Measurements from ENCODE around the gene PRSS48. TPM values are rescaled to one million over a fixed set of nuclear protein-coding genes. Genes with fewer than 3 reads are reported as not detected.

Gene PRSS48
- total and polyA plus RNA-seq, 11 donors, result not detected

GRCh38 chr4:151325949-151326246 is 48.9 kb downstream of the PRSS48 start:
- intact Hi-C loops (cut with DNase I), result loop anchor here in 4 of 10 donors (5.0 to 10.0 kb wide), 5 partner anchors 36 to 211 kb away; partner anchors contain the start of gene PRSS48 (in 2 of the 4)
- Histone ChIP-seq H3K9me3 (no peaks in the 10 kb centered on the region), H3K4me3 (peak overlapping the region; percentile 68 to 93 (median 75)), H3K27me3 (peaks cover 0 to 18% (median 0%) of the 10 kb centered on the region in 9 donors), H3K4me1 (peaks cover 0 to 35% (median 20%) of the 10 kb centered on the region in 12 donors), H3K27ac (peak overlapping the region; percentile 85 to 96 (median 94)), H3K36me3 (no peaks in the 10 kb centered on the region)
- no peak for ATAC-seq
- WGBS, 4 donors, result 51 to 68% (median 65%) methylated on average over 6 of the region's 6 CpGs
- DNase-seq, result no peak
- TF ChIP-seq CTCF (IDR thresholded peaks at IDR 0.05) (no peak), POLR2A (IDR thresholded peaks at IDR 0.05) (no peak)

- Histone ChIP-seq H3K36me3 (no peaks in the 10 kb centered on the region), H3K27ac (no peak overlapping the region), H3K9me3 (no peaks in the 10 kb centered on the region), H3K4me1 (peaks cover 0 to 3% (median 0%) of the 10 kb centered on the region in 12 donors), H3K4me3 (no peak overlapping the region), H3K27me3 (peaks cover 0 to 12% (median 0%) of the 10 kb centered on the region in 9 donors)
- TF ChIP-seq CTCF (IDR thresholded peaks at IDR 0.05) (no peak), POLR2A (IDR thresholded peaks at IDR 0.05) (no peak)
- no peak for ATAC-seq
- 92 to 96% (median 94%) methylated on average over 4 of the region's 4 CpGs for WGBS, 4 donors
- intact Hi-C loops (cut with DNase I), result loop anchor here in 5 of 10 donors (5.0 to 10.0 kb wide), 6 partner anchors 33 to 215 kb away; partner anchors contain the start of gene PRSS48 (in 2 of the 5)
- no peak for DNase-seq
Measured at GRCh38 chr4:151329217-151330007, 52.5 kb downstream of the PRSS48 start.

GRCh38 chr4:151331276-151332042 is 54.5 kb downstream of the PRSS48 start:
- intact Hi-C loops (cut with DNase I), result loop anchor here in 1 of 10 donors (10.0 kb wide), 1 partner anchor 197 kb away; no protein-coding TSS in a partner anchor
- DNase-seq (no peak), ATAC-seq (no peak)

More at GRCh38 chr4:151331276-151332042, 54.5 kb downstream of the PRSS48 start:
- H3K4me3 ChIP-seq, result no peak overlapping the region
- WGBS, 4 donors, result 81 to 100% (median 94%) methylated on average over 1 of the region's 1 CpG
- no peaks in the 10 kb centered on the region for H3K27me3 ChIP-seq
- H3K9me3 ChIP-seq, result no peaks in the 10 kb centered on the region
- no peaks in the 10 kb centered on the region for H3K36me3 ChIP-seq
- no peak overlapping the region for H3K27ac ChIP-seq
- TF ChIP-seq POLR2A (IDR thresholded peaks at IDR 0.05) (no peak), CTCF (IDR thresholded peaks at IDR 0.05) (no peak)
- H3K4me1 ChIP-seq, result no peaks in the 10 kb centered on the region
